ENCODE data around the gene TJP1. TPM values are rescaled to one million over a fixed set of nuclear protein-coding genes. Genes with fewer than 3 reads are reported as not detected.
"Not testable (repeated sequence)": the region's sequence is repeated elsewhere in the genome, so short reads cannot be mapped to it uniquely, and the experiment has no call there.

TJP1 gene
- total RNA-seq, 4 donors from 2014 or later = 33.2 to 47.2 (median 42.9) TPM

DNA sequence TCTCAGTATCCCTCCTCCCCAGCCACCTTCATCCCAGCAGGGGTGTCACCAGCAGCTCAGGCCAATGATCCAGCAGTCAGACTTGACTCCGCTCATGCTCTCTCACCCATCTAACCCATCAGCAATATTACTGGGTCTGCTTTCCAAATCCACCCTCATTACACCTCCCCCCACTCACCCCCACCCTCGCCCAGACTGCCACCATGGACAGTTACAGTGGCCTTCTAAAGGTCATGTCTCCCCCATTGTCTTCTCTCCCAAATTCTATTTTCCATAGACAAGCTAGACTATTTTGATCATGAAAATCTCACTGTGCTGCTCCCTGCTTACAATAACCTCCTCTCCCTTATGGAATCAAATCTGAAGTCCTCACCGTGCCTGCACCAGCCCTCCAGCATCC lies 156.0 kb downstream of the TJP1 start:
- in situ Hi-C loops (cut with MboI; ENCODE audit: low sequenced_read_pairs in 4 of 4) = no loop called here
- no peak for ATAC-seq
- no peak overlapping the region for H3K27ac ChIP-seq

GRCh38 chr15:29665444-29666003 lies 156.7 kb downstream of the TJP1 start:
- TF ChIP-seq POLR2A (IDR thresholded peaks at IDR 0.05) = no peak
- TF ChIP-seq, protein P1, sequence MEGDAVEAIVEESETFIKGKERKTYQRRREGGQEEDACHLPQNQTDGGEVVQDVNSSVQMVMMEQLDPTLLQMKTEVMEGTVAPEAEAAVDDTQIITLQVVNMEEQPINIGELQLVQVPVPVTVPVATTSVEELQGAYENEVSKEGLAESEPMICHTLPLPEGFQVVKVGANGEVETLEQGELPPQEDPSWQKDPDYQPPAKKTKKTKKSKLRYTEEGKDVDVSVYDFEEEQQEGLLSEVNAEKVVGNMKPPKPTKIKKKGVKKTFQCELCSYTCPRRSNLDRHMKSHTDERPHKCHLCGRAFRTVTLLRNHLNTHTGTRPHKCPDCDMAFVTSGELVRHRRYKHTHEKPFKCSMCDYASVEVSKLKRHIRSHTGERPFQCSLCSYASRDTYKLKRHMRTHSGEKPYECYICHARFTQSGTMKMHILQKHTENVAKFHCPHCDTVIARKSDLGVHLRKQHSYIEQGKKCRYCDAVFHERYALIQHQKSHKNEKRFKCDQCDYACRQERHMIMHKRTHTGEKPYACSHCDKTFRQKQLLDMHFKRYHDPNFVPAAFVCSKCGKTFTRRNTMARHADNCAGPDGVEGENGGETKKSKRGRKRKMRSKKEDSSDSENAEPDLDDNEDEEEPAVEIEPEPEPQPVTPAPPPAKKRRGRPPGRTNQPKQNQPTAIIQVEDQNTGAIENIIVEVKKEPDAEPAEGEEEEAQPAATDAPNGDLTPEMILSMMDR (IDR thresholded peaks at IDR 0.05 in 4 of 5, conservative IDR thresholded peaks at IDR 0.05 in 1 of 5) = no peak
- DNase-seq (no peak), ATAC-seq (no peak)
- no peaks in the 10 kb centered on the region for H3K4me1 ChIP-seq
- in situ Hi-C loops (cut with MboI; ENCODE audit: low sequenced_read_pairs in 4 of 4) (no loop called here), intact Hi-C loops (cut with DNase I; ENCODE audit: low total_unique reads) (loop anchor here (10.0 kb wide), 2 partner anchors 279 to 409 kb away; no protein-coding TSS in a partner anchor)
- H3K27ac ChIP-seq = no peak overlapping the region
- no peak overlapping the region for H3K4me3 ChIP-seq
- no peaks in the 10 kb centered on the region for H3K9me3 ChIP-seq
- no peaks in the 10 kb centered on the region for H3K27me3 ChIP-seq
- H3K36me3 ChIP-seq = no peaks in the 10 kb centered on the region

More for the DNA sequence above, 156.0 kb downstream of the TJP1 start:
- H3K27me3 ChIP-seq = no peaks in the 10 kb centered on the region
- no peak overlapping the region for H3K4me3 ChIP-seq
- no peak for DNase-seq
- H3K9me3 ChIP-seq = no peaks in the 10 kb centered on the region
- TF ChIP-seq, protein P1 (IDR thresholded peaks at IDR 0.05 in 4 of 5, conservative IDR thresholded peaks at IDR 0.05 in 1 of 5) = no peak
- TF ChIP-seq POLR2A (IDR thresholded peaks at IDR 0.05) = no peak
- no peaks in the 10 kb centered on the region for H3K4me1 ChIP-seq
- intact Hi-C loops (cut with DNase I; ENCODE audit: low total_unique reads) = loop anchor here (10.0 kb wide), 2 partner anchors 279 to 409 kb away; no protein-coding TSS in a partner anchor
- no peaks in the 10 kb centered on the region for H3K36me3 ChIP-seq

GRCh38 chr15:29664406-29664805 lies 157.9 kb downstream of the TJP1 start:
- Histone ChIP-seq H3K4me3 (no peak overlapping the region), H3K27ac (no peak overlapping the region), H3K9me3 (no peaks in the 10 kb centered on the region), H3K36me3 (no peaks in the 10 kb centered on the region), H3K4me1 (no peaks in the 10 kb centered on the region), H3K27me3 (no peaks in the 10 kb centered on the region)
- TF ChIP-seq, protein P1 (IDR thresholded peaks at IDR 0.05 in 4 of 5, conservative IDR thresholded peaks at IDR 0.05 in 1 of 5) = no peak
- no peak for TF ChIP-seq POLR2A (IDR thresholded peaks at IDR 0.05)
- ATAC-seq = no peak
- intact Hi-C loops (cut with DNase I; ENCODE audit: low total_unique reads) (loop anchor here (10.0 kb wide), 2 partner anchors 280 to 410 kb away; no protein-coding TSS in a partner anchor), in situ Hi-C loops (cut with MboI; ENCODE audit: low sequenced_read_pairs in 4 of 4) (no loop called here)
- no peak for DNase-seq

DNA sequence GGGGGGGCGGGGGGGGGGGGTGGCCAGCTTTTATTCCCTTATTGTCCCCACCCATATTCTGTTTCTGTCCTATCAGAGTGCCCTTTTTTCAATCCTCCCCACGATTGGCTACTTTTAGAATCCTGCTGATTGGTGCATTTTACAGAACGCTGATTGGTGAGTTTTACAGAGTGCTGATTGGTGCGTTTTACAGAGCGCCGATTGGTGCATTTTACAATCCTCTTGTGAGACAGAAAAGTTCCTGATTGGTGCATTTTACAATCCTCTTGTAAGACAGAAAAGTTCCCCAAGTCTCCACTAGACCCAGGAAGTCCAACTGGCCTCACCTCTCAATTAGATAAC lies 164.8 kb downstream of the TJP1 start:
- DNase-seq; H3K9me3 ChIP-seq; intact Hi-C loops (cut with DNase I; ENCODE audit: low total_unique reads); H3K27me3 ChIP-seq; ATAC-seq; H3K4me1 ChIP-seq; in situ Hi-C loops (cut with MboI; ENCODE audit: low sequenced_read_pairs in 4 of 4); H3K4me3 ChIP-seq; H3K27ac ChIP-seq; H3K36me3 ChIP-seq: not testable (repeated sequence)

DNA sequence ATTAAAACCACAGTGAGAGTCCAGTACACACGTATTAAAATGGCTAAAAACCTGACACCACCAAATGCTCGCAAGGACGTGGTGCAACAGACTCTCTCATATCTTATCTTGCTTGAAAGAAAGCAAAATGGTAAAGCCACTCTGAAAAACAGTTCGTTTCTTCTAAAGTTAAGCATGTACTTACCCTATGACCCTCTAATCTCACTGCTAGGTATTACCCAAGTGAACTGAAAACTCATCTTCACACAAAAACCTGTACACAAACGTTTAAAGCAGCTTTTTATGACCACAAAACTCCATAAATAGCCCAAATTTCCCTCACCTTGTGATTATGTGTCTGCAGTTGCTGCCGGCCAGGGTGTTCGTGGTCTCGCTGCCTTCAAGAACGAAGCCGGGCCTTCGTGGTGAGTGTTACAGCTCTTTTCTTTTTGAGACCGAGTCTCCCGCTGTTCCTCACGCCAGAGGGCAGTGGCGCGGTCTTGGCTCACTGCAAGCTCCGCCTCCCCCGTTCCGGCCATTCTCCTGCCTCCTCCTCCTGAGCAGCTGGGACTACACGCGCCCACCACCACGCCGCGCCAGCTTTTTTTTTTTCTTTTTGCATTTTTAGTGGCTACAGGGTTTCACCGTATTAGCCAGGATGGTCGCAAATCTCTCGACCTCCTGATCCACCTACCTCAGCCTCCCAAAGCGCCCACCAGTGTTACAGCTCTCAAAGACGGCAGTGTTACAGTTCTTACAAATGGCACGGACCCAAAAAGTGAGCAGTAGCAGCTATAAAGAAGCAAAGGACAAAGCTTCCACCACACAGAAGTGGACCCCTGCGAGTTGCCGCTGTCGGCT lies 165.4 kb downstream of the TJP1 start:
- Histone ChIP-seq H3K4me3 (no peak overlapping the region), H3K36me3 (no peaks in the 10 kb centered on the region), H3K27me3 (no peaks in the 10 kb centered on the region), H3K27ac (no peak overlapping the region), H3K9me3 (no peaks in the 10 kb centered on the region), H3K4me1 (no peaks in the 10 kb centered on the region)
- intact Hi-C loops (cut with DNase I; ENCODE audit: low total_unique reads) (no loop called here), in situ Hi-C loops (cut with MboI; ENCODE audit: low sequenced_read_pairs in 4 of 4) (no loop called here)
- ATAC-seq = no peak
- TF ChIP-seq POLR2A (IDR thresholded peaks at IDR 0.05) = no peak
- TF ChIP-seq, protein P1 (IDR thresholded peaks at IDR 0.05 in 4 of 5, conservative IDR thresholded peaks at IDR 0.05 in 1 of 5) = no peak
- DNase-seq = no peak
